ENCODE data around the gene RAI1.

The RAI1 gene

GRCh38 chr17:17824119-17824782 lies 143.0 kb downstream of the RAI1 start:
- no peak for DNase-seq (ENCODE audit: low read depth)
- no peak for TF ChIP-seq CTCF (IDR thresholded peaks at IDR 0.05; ENCODE audit: low read length, missing control alignments)
- peak overlapping the region; percentile 25 for H3K4me3 ChIP-seq (replicated peaks; ENCODE audit: low read depth, low read length)

- H3K4me3 ChIP-seq (replicated peaks; ENCODE audit: low read depth, low read length): no peak overlapping the region
- DNase-seq (ENCODE audit: low read depth): no peak
- TF ChIP-seq CTCF (IDR thresholded peaks at IDR 0.05; ENCODE audit: low read length, missing control alignments): no peak
Observed at GRCh38 chr17:17824783-17825614, 143.7 kb downstream of the RAI1 start.

- H3K4me3 ChIP-seq (replicated peaks; ENCODE audit: low read depth, low read length): no peak overlapping the region
- no peak for TF ChIP-seq CTCF (IDR thresholded peaks at IDR 0.05; ENCODE audit: low read length, missing control alignments)
- no peak for DNase-seq (ENCODE audit: low read depth)
Observed at GRCh38 chr17:17826342-17826713, 145.1 kb downstream of the RAI1 start.

GRCh38 chr17:17826942-17827785 lies 145.9 kb downstream of the RAI1 start:
- DNase-seq (ENCODE audit: low read depth): no peak

DNA sequence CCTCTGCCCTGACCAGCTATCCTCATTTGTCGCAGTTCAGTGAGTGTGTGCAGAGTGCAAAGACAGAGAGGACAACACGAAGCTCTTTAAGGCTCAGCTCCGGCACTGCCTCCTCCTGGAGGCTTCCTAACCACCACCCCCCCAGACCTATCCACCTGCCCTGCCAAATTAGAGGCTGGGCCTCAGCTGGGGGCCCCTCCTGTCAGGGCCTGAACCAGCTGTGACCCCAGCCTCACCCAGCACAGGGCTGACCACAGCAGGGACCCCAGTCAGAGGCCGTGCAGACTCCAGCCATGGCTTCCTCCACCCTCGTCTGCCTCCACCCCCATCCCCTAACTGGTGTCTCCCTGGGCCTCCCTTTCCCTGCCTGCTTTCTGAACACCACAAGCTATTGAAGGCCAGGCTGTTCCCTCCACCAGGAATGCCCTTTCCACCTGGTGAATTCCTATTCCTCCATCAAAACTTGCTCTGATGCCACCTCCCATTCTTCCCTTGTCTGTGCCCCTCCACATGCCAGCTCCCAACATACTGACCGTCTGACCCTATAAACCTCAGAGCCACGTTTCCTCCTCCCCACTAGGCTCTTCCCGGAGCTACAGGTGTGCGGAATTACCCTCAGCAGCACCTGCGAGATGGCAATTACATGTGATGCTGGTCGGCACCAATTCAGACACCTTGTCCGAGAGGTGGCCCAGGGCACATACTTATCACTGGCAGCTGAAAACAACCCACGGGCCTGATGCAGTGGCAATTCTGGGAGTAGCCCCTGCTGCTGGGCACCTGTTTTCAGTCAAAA lies 146.8 kb downstream of the RAI1 start:
- TF ChIP-seq CTCF (IDR thresholded peaks at IDR 0.05; ENCODE audit: low read length, missing control alignments): no peak
- no peak for DNase-seq (ENCODE audit: low read depth)
- H3K4me3 ChIP-seq (replicated peaks; ENCODE audit: low read depth, low read length): no peak overlapping the region

More at GRCh38 chr17:17826942-17827785, 145.9 kb downstream of the RAI1 start:
- no peak overlapping the region for H3K4me3 ChIP-seq (replicated peaks; ENCODE audit: low read depth, low read length)
- no peak for TF ChIP-seq CTCF (IDR thresholded peaks at IDR 0.05; ENCODE audit: low read length, missing control alignments)

DNA sequence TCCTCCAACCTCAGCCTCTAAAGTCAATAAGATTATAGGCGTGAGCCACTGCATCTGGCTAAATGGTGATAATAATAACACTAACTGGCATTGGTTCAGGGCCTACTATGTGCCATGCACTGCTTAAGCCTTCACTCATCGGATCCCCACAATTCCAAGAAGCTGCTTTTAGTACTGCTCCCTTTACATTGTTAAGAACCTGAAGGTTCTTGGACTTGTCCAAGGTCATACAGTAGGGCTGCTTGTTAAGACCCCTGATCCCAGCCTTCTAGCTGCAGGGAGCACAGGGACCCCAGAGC lies 149.0 kb downstream of the RAI1 start:
- no peak for DNase-seq (ENCODE audit: low read depth)
- no peak for TF ChIP-seq CTCF (IDR thresholded peaks at IDR 0.05; ENCODE audit: low read length, missing control alignments)
- no peak overlapping the region for H3K4me3 ChIP-seq (replicated peaks; ENCODE audit: low read depth, low read length)
